ENCODE measurements around the gene TSNAX. TPM values are rescaled to one million over a fixed set of nuclear protein-coding genes. Genes with fewer than 3 reads are reported as not detected.

TSNAX gene
- total RNA-seq, 6 experiments from 2014 or later = 52.1 to 64.4 (median 60.1) TPM

- Mint-ChIP-seq H3K27ac (no peak overlapping the region), H3K27me3 (ENCODE audit: insufficient read depth) (peaks cover 3% of the 10 kb centered on the region; the same call in 1 of the 2 replicates), H3K36me3 (ENCODE audit: low read depth) (no peaks in the 10 kb centered on the region), H3K4me1 (ENCODE audit: low read depth) (peaks cover 57% of the 10 kb centered on the region), H3K9me3 (no peaks in the 10 kb centered on the region), H3K4me3 (no peak overlapping the region; the same call in 1 of the 2 replicates)
- DNase-seq = no peak
- TF ChIP-seq CTCF (IDR thresholded peaks at IDR 0.05) = no peak
These were observed 74.2 kb downstream of the TSNAX start for GRCh38 chr1:231602673-231602984.

- Mint-ChIP-seq H3K9me3 (no peaks in the 10 kb centered on the region), H3K27me3 (ENCODE audit: insufficient read depth) (peaks cover 3% of the 10 kb centered on the region; the same call in 1 of the 2 replicates), H3K4me1 (ENCODE audit: low read depth) (peaks cover 50% of the 10 kb centered on the region), H3K36me3 (ENCODE audit: low read depth) (no peaks in the 10 kb centered on the region), H3K27ac (peak overlapping the region; percentile 69), H3K4me3 (peak overlapping the region; percentile 98)
- peak; percentile 88 for TF ChIP-seq CTCF (IDR thresholded peaks at IDR 0.05)
- DNase-seq = peak; percentile 57
These were observed 75.3 kb downstream of the TSNAX start for GRCh38 chr1:231603598-231604275.

- Mint-ChIP-seq H3K27me3 (ENCODE audit: insufficient read depth) (peaks cover 3% of the 10 kb centered on the region; the same call in 1 of the 2 replicates), H3K9me3 (no peaks in the 10 kb centered on the region), H3K36me3 (ENCODE audit: low read depth) (no peaks in the 10 kb centered on the region), H3K4me3 (no peak overlapping the region; the same call in 1 of the 2 replicates), H3K27ac (no peak overlapping the region), H3K4me1 (ENCODE audit: low read depth) (peaks cover 50% of the 10 kb centered on the region)
- no peak; the same call in 1 of the 2 replicates for TF ChIP-seq CTCF (IDR thresholded peaks at IDR 0.05)
- no peak for DNase-seq
These were observed 75.8 kb downstream of the TSNAX start for GRCh38 chr1:231604276-231604621.

GRCh38 chr1:231605149-231606100 is 77.0 kb downstream of the TSNAX start:
- no peak for DNase-seq
- Mint-ChIP-seq H3K4me3 (no peak overlapping the region), H3K9me3 (no peaks in the 10 kb centered on the region), H3K27ac (no peak overlapping the region), H3K36me3 (ENCODE audit: low read depth) (no peaks in the 10 kb centered on the region), H3K4me1 (ENCODE audit: low read depth) (peaks cover 42% of the 10 kb centered on the region), H3K27me3 (ENCODE audit: insufficient read depth) (peaks cover 12% of the 10 kb centered on the region)
- no peak for TF ChIP-seq CTCF (IDR thresholded peaks at IDR 0.05)

- DNase-seq = peak; percentile 32
- H3K27me3 Mint-ChIP-seq (ENCODE audit: insufficient read depth) = peaks cover 22% of the 10 kb centered on the region
These were observed 78.2 kb downstream of the TSNAX start for GRCh38 chr1:231606712-231607111.

More at GRCh38 chr1:231606712-231607111, 78.2 kb downstream of the TSNAX start:
- Mint-ChIP-seq H3K27ac (no peak overlapping the region), H3K4me1 (ENCODE audit: low read depth) (peaks cover 32% of the 10 kb centered on the region), H3K9me3 (no peaks in the 10 kb centered on the region), H3K36me3 (ENCODE audit: low read depth) (no peaks in the 10 kb centered on the region), H3K4me3 (no peak overlapping the region)
- TF ChIP-seq CTCF (IDR thresholded peaks at IDR 0.05) = no peak
